GF-D8 (cell line): ENCODE data around the gene RBM4.
"Not testable (repeated sequence)": the region's sequence is repeated elsewhere in the genome, so short reads cannot be mapped to it uniquely, and the experiment has no call there.

Experiments
- DNase-seq: peaks from one replicate; lab custom pipeline; 2025; lab: John Stamatoyannopoulos, UW

Gene RBM4

GRCh38 chr11:66638177-66639065 is at the start of gene RBM4:
Gene RBM4, plus strand, starts transcription at chr11:66638703. Its CDS starts 1,009 bp downstream, at chr11:66639712.
- DNase-seq, result peak; percentile 98

GRCh38 chr11:66589315-66589714 is 49.2 kb upstream of the RBM4 start:
- not testable (repeated sequence) for DNase-seq

- DNase-seq, result no peak
Observed at GRCh38 chr11:66589996-66590675, 48.4 kb upstream of the RBM4 start.

- DNase-seq, result no peak
Observed at GRCh38 chr11:66591175-66591574, 47.3 kb upstream of the RBM4 start.

GRCh38 chr11:66592457-66593302 is 45.8 kb upstream of the RBM4 start, which contains the start of the genes CCDC87 and CCS:
Gene CCDC87, minus strand, starts transcription at chr11:66593063. Its CDS starts 48 bp downstream, at chr11:66593015.
Gene CCS, plus strand, starts transcription at chr11:66593185. Its CDS starts 77 bp downstream, at chr11:66593262.
- peak; percentile 82 for DNase-seq

GRCh38 chr11:66593303-66593635 is 45.2 kb upstream of the RBM4 start:
- DNase-seq, result no peak

GRCh38 chr11:66593650-66594049 is 44.9 kb upstream of the RBM4 start:
- no peak for DNase-seq

- no peak for DNase-seq
Observed at GRCh38 chr11:66595245-66595904, 43.1 kb upstream of the RBM4 start.

- DNase-seq, result no peak
Observed at GRCh38 chr11:66598993-66599392, 39.5 kb upstream of the RBM4 start.

GRCh38 chr11:66600219-66600618 is 38.3 kb upstream of the RBM4 start:
- no peak for DNase-seq

- DNase-seq, result no peak
Observed at GRCh38 chr11:66600631-66601233, 37.8 kb upstream of the RBM4 start.

- no peak for DNase-seq
Observed at GRCh38 chr11:66603072-66603471, 35.4 kb upstream of the RBM4 start.

- no peak for DNase-seq
Observed at GRCh38 chr11:66604155-66604554, 34.3 kb upstream of the RBM4 start.

- DNase-seq, result not testable (repeated sequence)
Observed at GRCh38 chr11:66606608-66607007, 31.9 kb upstream of the RBM4 start.

- no peak for DNase-seq
Observed at GRCh38 chr11:66607126-66607834, 31.2 kb upstream of the RBM4 start.

GRCh38 chr11:66609721-66610617 is 28.5 kb upstream of the RBM4 start:
- DNase-seq, result no peak

- DNase-seq, result no peak
Observed at GRCh38 chr11:66612458-66612857, 26.0 kb upstream of the RBM4 start.

- DNase-seq, result no peak
Observed at GRCh38 chr11:66614073-66614472, 24.4 kb upstream of the RBM4 start.

GRCh38 chr11:66616379-66617154 is 21.9 kb upstream of the RBM4 start, which contains the start of gene RBM14:
Gene RBM14, plus strand, starts transcription at chr11:66616630. Its CDS starts 91 bp downstream, at chr11:66616721.
- DNase-seq, result peak; percentile 97
